T-cell (primary cell): ENCODE data around the gene CEP19. TPM values are rescaled to one million over a fixed set of nuclear protein-coding genes. Genes with fewer than 3 reads are reported as not detected.

ENCODE experiments used
- ATAC-seq, 4 experiments: fragments of 200-7000 bp in 3 of 4; fragments of 150-1000 bp in 1 of 4; cut with Tn5 transposase; replicated peaks in 1 of 4; 1 replicate in 3 of 4; 2 replicates in 1 of 4; pipeline ENCODE4 v1.10.0; 2021; ENCODE audit warnings: moderate library complexity in 3 of 4, mild to moderate bottlenecking in 2 of 4, moderate number of reproducible peaks in 1 of 4
- CTCF ChIA-PET, 2 donors: fragments of 300-600 bp; sonication (Branson Sonifier 250); formaldehyde crosslinking; loops; one replicate each; lab custom pipeline; 2022; ENCODE audit warnings: antibody characterized with exemption in 2 of 2; lab: Charles Lee
- POLR2A ChIA-PET, 2 donors: fragments of 300-600 bp; sonication (Branson Sonifier 250); formaldehyde crosslinking; loops; one replicate each; lab custom pipeline; 2022; ENCODE audit warnings: antibody characterized with exemption in 2 of 2; lab: Charles Lee
- DNase-seq, 35 experiments: peaks; one replicate each; pipeline versions ENCODE4 v3.0.0 to v3.0.0-alpha.2; 2013 to 2023
- H3K27ac ChIP-seq: one replicate; pipeline ENCODE4 v1.5.1; 2013; ENCODE audit warnings: low read length
- H3K27me3 ChIP-seq, 2 experiments: replicated peaks in 1 of 2; 1 replicate in 1 of 2; 2 replicates in 1 of 2; pipeline versions ENCODE4 v1.6.1 to v1.7.0; 2013; ENCODE audit warnings: low read length in 1 of 2, mixed read lengths in 1 of 2; ENCODE audit not compliant: control insufficient read depth in 2 of 2, insufficient read depth in 2 of 2; ENCODE audit errors: extremely low read depth in 1 of 2
- H3K36me3 ChIP-seq, 2 donors: 1 replicate in 1 of 2; 2 replicates in 1 of 2; pipeline versions ENCODE4 v1.6.1 to v1.7.0; 2013; ENCODE audit warnings: low read length in 1 of 2; ENCODE audit not compliant: control insufficient read depth in 2 of 2, insufficient read depth in 1 of 2; ENCODE audit errors: extremely low read depth in 1 of 2
- H3K4me1 ChIP-seq, 2 experiments: 1 replicate in 1 of 2; 2 replicates in 1 of 2; pipeline versions ENCODE4 v1.6.1 to v1.7.0; 2013; ENCODE audit warnings: low read length in 2 of 2, mixed read lengths in 1 of 2; ENCODE audit not compliant: insufficient read depth in 2 of 2, control insufficient read depth in 1 of 2; ENCODE audit errors: extremely low read depth in 1 of 2
- H3K4me3 ChIP-seq, 2 donors: 1 replicate in 1 of 2; 2 replicates in 1 of 2; pipeline versions ENCODE4 v1.5.1 to v1.7.0; 2013; ENCODE audit warnings: mild to moderate bottlenecking in 2 of 2, low read length in 1 of 2, moderate library complexity in 1 of 2; ENCODE audit not compliant: control insufficient read depth in 1 of 2; ENCODE audit errors: extremely low read depth in 1 of 2
- H3K9me3 ChIP-seq: 2 replicates; pipeline ENCODE4 v1.7.0; 2013
- H3K27ac Mint-ChIP-seq, 2 donors: one replicate each; pipeline ENCODE4 v1.8.0; 2020 to 2021; ENCODE audit warnings: mild to moderate bottlenecking in 2 of 2, mixed read lengths in 2 of 2
- H3K27me3 Mint-ChIP-seq, 2 donors: one replicate each; pipeline ENCODE4 v1.8.0; 2021 to 2022; ENCODE audit warnings: mixed read lengths in 2 of 2
- H3K36me3 Mint-ChIP-seq: one replicate; pipeline ENCODE4 v1.8.0; 2021; ENCODE audit warnings: mixed read lengths
- H3K4me1 Mint-ChIP-seq, 3 donors: one replicate each; pipeline ENCODE4 v1.8.0; 2020 to 2022; ENCODE audit warnings: mixed read lengths in 3 of 3, mild to moderate bottlenecking in 1 of 3
- H3K4me3 Mint-ChIP-seq, 3 donors: one replicate each; pipeline ENCODE4 v1.8.0; 2020 to 2022; ENCODE audit warnings: mild to moderate bottlenecking in 3 of 3, mixed read lengths in 3 of 3, moderate library complexity in 3 of 3
- H3K9me3 Mint-ChIP-seq, 3 donors: one replicate each; pipeline ENCODE4 v1.8.0; 2020 to 2022; ENCODE audit warnings: mixed read lengths in 3 of 3
- WGBS: methylation state at CpG from one replicate; pipeline ENCODE4 v1.1.5; 2013; ENCODE audit warnings: missing lambda C conversion rate; ENCODE audit not compliant: insufficient coverage; 5-methylcytosine and 5-hydroxymethylcytosine counted together
- total RNA-seq, 35 experiments: library from RNA in 6 of 35; stranded (reverse) in 6 of 35; fragments of 120-200 nt in 1 of 35; gene quantifications; one replicate each; pipeline versions ENCODE4 v1.2.1 to v1.2.4 and lab custom pipeline; 2013 to 2026

The CEP19 gene
- total RNA-seq, 5 donors from 2014 or later (not counting 1 experiment from before 2014, with no cell fraction given): 1.6 to 8.5 (median 6.4) TPM

DNA sequence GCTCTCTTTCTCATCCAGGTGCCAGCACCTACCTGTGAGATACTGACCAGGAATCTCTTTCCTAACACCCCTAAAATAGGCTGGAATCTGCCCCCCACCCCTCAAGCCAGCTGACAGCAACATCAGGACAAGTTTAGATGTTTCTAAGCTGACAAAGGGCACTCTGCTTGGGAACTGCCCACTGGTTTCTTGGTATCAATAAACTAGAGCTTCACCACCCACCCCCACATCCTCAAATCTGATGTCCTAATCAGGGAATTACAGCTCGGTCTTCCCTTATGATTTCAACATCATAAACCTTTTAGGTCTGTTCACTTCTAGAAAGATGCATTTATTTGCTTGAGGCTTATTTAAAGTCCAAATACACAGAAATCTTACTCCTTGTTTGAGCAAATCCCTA lies 34.7 kb downstream of the CEP19 start:
- no peaks in the 10 kb centered on the region for H3K9me3 Mint-ChIP-seq
- ChIA-PET CTCF (interaction anchor here (0.6 to 1.9 kb wide), 8 partner anchors 9 to 417 kb away, joined by 3 to 13 read pairs (median 4); no protein-coding TSS in a partner anchor), POLR2A (interaction anchor here (0.7 to 0.9 kb wide), 2 partner anchors 42 to 46 kb away, joined by 4 read pairs; no protein-coding TSS in a partner anchor)
- WGBS: no CpG with 5 or more reads among the region's 1 CpG
- peaks cover 5 to 9% of the 10 kb centered on the region in 2 experiments for H3K4me1 ChIP-seq
- H3K4me3 ChIP-seq: no peak overlapping the region
- H3K27ac ChIP-seq: no peak overlapping the region
- no peak overlapping the region for H3K27ac Mint-ChIP-seq
- H3K4me1 Mint-ChIP-seq: peaks cover 9 to 20% (median 14%) of the 10 kb centered on the region in 3 donors
- H3K36me3 ChIP-seq: no peaks in the 10 kb centered on the region
- H3K9me3 ChIP-seq: no peaks in the 10 kb centered on the region
- H3K27me3 ChIP-seq: no peaks in the 10 kb centered on the region
- no peak for DNase-seq
- no peak for ATAC-seq
- H3K27me3 Mint-ChIP-seq: no peaks in the 10 kb centered on the region
- H3K36me3 Mint-ChIP-seq: peaks cover 6% of the 10 kb centered on the region
- H3K4me3 Mint-ChIP-seq: no peak overlapping the region

DNA sequence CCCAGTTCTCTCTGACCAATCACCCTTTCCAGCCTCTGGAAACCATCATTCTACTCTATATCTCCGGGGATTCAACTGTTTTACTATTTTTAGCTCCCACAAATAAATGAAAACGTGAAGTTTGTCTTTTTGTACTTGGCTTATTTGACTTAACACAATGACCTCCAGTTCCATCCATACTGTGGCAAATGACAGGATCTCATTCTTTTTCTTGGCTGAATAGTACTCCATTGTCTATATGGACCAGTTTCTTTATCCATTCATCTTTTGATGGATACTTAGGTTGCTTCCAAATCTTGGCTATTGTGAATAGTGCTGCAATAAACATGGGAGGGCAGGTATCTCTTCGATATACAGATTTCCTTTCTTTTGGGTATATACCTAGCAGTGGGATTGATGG lies 38.4 kb downstream of the CEP19 start:
- Histone ChIP-seq H3K27me3 (no peaks in the 10 kb centered on the region), H3K4me3 (no peak overlapping the region), H3K9me3 (no peaks in the 10 kb centered on the region), H3K36me3 (no peaks in the 10 kb centered on the region), H3K4me1 (peaks cover 19 to 22% of the 10 kb centered on the region in 2 experiments), H3K27ac (no peak overlapping the region)
- H3K9me3 Mint-ChIP-seq: no peaks in the 10 kb centered on the region
- no peak overlapping the region for H3K4me3 Mint-ChIP-seq
- no peaks in the 10 kb centered on the region for H3K27me3 Mint-ChIP-seq
- ChIA-PET CTCF (no interaction called here), POLR2A (interaction anchor here in 1 of 2 donors (0.8 kb wide), 1 partner anchor 20 kb away, joined by 4 read pairs; no protein-coding TSS in a partner anchor)
- WGBS: 91% methylated on average over 3 of the region's 3 CpGs
- peak overlapping the region in 1 of 2 donors; percentile 8 for H3K27ac Mint-ChIP-seq
- peaks cover 6% of the 10 kb centered on the region for H3K36me3 Mint-ChIP-seq
- H3K4me1 Mint-ChIP-seq: peaks cover 30 to 43% (median 31%) of the 10 kb centered on the region in 3 donors
- ATAC-seq: no peak
- DNase-seq: no peak

DNA sequence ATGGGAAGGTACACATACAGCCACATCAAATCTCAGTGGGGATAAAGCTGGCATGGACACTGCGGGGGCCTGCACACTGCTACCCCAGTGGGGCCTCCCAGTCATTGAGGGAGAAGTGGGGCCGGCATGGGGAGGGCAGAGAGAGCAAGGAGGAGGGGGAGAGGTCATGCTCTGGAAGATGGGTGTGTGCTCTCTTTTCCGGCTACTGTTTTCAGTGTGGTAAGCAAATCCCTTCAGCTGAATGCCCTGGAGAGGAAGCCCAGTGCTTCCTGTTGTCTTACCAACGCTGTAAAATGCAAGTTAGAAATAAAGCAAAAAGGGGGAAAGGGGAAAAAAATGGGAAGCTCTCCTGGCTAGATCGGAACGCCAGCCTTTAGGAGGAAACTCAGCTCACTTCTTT lies 41.7 kb downstream of the CEP19 start:
- ATAC-seq (peak; percentile 12 to 71 (median 54)), DNase-seq (no peak)
- Mint-ChIP-seq H3K36me3 (peaks cover 6% of the 10 kb centered on the region), H3K9me3 (no peaks in the 10 kb centered on the region), H3K27ac (peak overlapping the region; percentile 91 to 93), H3K4me1 (peaks cover 16 to 29% (median 22%) of the 10 kb centered on the region in 3 donors), H3K4me3 (peak overlapping the region; percentile 37 to 82 (median 49)), H3K27me3 (no peaks in the 10 kb centered on the region)
- POLR2A ChIA-PET: interaction anchor here in 1 of 2 donors (0.5 kb wide), 1 partner anchor 1195 kb away, joined by 5 read pairs; no protein-coding TSS in a partner anchor
- CTCF ChIA-PET: no interaction called here
- H3K9me3 ChIP-seq: no peaks in the 10 kb centered on the region
- H3K27ac ChIP-seq: peak overlapping the region; percentile 29
- peaks cover 10 to 17% of the 10 kb centered on the region in 2 experiments for H3K4me1 ChIP-seq
- H3K36me3 ChIP-seq: no peaks in the 10 kb centered on the region
- WGBS: 47% methylated on average over 2 of the region's 6 CpGs
- H3K27me3 ChIP-seq: peaks cover 0 to 2% of the 10 kb centered on the region in 2 experiments
- H3K4me3 ChIP-seq: no peak overlapping the region

DNA sequence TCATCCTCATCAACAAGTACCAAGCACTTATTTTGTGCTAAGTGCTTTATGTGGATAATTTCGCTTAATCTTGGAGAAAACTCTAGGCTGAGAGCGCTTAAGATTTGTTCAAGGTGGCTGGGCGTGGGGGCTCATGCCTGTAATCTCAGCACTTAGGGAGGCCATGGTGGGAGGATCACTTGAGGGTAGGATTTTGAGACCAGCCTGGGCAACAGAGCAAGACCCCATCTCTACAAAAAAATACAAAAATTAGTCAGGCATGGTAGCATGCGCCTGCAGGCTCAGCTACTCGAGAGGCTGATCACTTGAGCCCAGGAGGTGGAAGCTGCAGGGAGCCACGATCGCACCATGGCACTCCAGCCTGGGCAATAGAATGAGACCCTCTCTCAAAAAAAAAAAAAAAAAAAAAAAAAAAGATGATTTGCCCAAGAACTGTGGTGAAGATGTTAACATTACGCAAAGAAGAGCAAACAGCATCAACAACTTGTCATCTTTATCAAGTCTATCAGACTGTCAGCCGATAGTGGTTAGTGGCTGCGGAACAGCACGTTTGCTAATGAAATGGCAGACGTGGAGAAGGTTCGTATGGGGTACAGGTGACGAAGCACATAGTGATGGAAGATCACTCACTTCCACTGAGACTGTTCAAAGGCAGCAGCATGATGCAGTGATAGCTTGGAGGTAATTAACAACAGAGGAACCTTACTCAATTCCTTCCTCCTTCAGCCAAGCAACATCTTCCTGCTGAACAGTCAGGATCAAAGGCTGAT lies 44.8 kb downstream of the CEP19 start:
- 93% methylated on average over 5 of the region's 14 CpGs for WGBS
- Mint-ChIP-seq H3K9me3 (no peaks in the 10 kb centered on the region), H3K4me3 (no peak overlapping the region), H3K36me3 (no peaks in the 10 kb centered on the region), H3K4me1 (peaks cover 16 to 26% (median 22%) of the 10 kb centered on the region in 3 donors), H3K27me3 (no peaks in the 10 kb centered on the region), H3K27ac (peak overlapping the region in 1 of 2 donors; percentile 44)
- CTCF ChIA-PET: interaction anchor here (0.6 kb wide), 2 partner anchors 11 to 155 kb away, joined by 7 to 8 read pairs; no protein-coding TSS in a partner anchor
- H3K36me3 ChIP-seq: peaks cover 0 to 2% of the 10 kb centered on the region in 2 donors
- peak in 1 of 35 experiments; percentile 22 for DNase-seq
- POLR2A ChIA-PET: interaction anchor here in 1 of 2 donors (0.6 to 0.7 kb wide), 2 partner anchors 33 to 85 kb away, joined by 3 to 12 read pairs; no protein-coding TSS in a partner anchor
- H3K4me3 ChIP-seq: no peak overlapping the region
- no peak for ATAC-seq
- H3K27me3 ChIP-seq: peaks cover 0 to 2% of the 10 kb centered on the region in 2 experiments
- H3K4me1 ChIP-seq: peaks cover 10 to 17% of the 10 kb centered on the region in 2 experiments
- H3K9me3 ChIP-seq: no peaks in the 10 kb centered on the region
- no peak overlapping the region for H3K27ac ChIP-seq

- DNase-seq (no peak), ATAC-seq (no peak)
- peak overlapping the region in 1 of 2 donors; percentile 44 for H3K27ac Mint-ChIP-seq
- CTCF ChIA-PET: no interaction called here
- Histone ChIP-seq H3K27ac (no peak overlapping the region), H3K36me3 (peaks cover 0 to 9% of the 10 kb centered on the region in 2 donors), H3K4me1 (peaks cover 6 to 17% of the 10 kb centered on the region in 2 experiments), H3K4me3 (no peak overlapping the region), H3K27me3 (peaks cover 0 to 2% of the 10 kb centered on the region in 2 experiments), H3K9me3 (no peaks in the 10 kb centered on the region)
- H3K9me3 Mint-ChIP-seq: no peaks in the 10 kb centered on the region
- no peaks in the 10 kb centered on the region for H3K36me3 Mint-ChIP-seq
- 93% methylated on average over 21 of the region's 23 CpGs for WGBS
- H3K4me1 Mint-ChIP-seq: peaks cover 11 to 20% (median 16%) of the 10 kb centered on the region in 3 donors
- POLR2A ChIA-PET: interaction anchor here in 1 of 2 donors (0.6 kb wide), 1 partner anchor 86 kb away, joined by 12 read pairs; no protein-coding TSS in a partner anchor
- H3K4me3 Mint-ChIP-seq: no peak overlapping the region
- H3K27me3 Mint-ChIP-seq: no peaks in the 10 kb centered on the region
These were observed 45.8 kb downstream of the CEP19 start for GRCh38 chr3:196666001-196666867.
